ENCODE results near the gene GPATCH1.

DNA sequence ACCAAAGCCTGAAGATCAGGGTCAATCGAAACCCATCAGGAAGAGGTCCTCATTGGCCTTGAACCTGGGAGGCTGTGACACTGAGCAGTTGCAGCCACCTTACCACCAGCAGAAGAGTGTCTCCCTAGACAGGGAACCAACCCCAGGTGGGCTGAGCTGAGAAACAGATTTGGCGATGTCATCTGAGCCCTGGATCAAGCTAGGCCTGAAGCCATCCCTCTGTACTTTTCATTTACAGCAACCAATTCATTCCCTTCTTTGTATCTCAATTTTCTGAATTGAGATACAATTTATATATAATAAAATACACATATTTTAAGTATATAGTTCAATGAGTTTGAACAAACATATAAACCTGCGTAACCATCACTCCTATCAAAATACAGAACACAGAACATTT lies 30.9 kb upstream of the GPATCH1 start:
- TF ChIP-seq EZH2 (IDR thresholded peaks at IDR 0.05; ENCODE audit: borderline replicate concordance, low read depth, low read length, poor library complexity, severe bottlenecking), result no peak
- TF ChIP-seq, protein P1, sequence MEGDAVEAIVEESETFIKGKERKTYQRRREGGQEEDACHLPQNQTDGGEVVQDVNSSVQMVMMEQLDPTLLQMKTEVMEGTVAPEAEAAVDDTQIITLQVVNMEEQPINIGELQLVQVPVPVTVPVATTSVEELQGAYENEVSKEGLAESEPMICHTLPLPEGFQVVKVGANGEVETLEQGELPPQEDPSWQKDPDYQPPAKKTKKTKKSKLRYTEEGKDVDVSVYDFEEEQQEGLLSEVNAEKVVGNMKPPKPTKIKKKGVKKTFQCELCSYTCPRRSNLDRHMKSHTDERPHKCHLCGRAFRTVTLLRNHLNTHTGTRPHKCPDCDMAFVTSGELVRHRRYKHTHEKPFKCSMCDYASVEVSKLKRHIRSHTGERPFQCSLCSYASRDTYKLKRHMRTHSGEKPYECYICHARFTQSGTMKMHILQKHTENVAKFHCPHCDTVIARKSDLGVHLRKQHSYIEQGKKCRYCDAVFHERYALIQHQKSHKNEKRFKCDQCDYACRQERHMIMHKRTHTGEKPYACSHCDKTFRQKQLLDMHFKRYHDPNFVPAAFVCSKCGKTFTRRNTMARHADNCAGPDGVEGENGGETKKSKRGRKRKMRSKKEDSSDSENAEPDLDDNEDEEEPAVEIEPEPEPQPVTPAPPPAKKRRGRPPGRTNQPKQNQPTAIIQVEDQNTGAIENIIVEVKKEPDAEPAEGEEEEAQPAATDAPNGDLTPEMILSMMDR (conservative IDR thresholded peaks at IDR 0.05; ENCODE audit: low read depth, low read length), result no peak
